DND-41 (cell line): ENCODE measurements around the gene GPC5.

Source experiments
- ATAC-seq: fragments of 200-7000 bp; cut with Tn5 transposase; 3 replicates; pipeline ENCODE4 v1.9.1; 2021; ENCODE audit warnings: low read depth; ENCODE audit not compliant: insufficient read depth
- DNase-seq: peaks from one replicate; pipeline ENCODE4 v3.0.0-alpha.2; 2020
- H2AFZ ChIP-seq: 2 replicates; pipeline ENCODE4 v1.6.0; 2012; ENCODE audit warnings: low read depth, low read length
- H3K27ac ChIP-seq: 2 replicates; pipeline ENCODE4 v1.5.1; 2012; ENCODE audit warnings: low read length, inconsistent platforms
- H3K27me3 ChIP-seq: fragments of 200-600 bp; sonication (generic); 2 replicates; pipeline ENCODE4 v1.6.0; 2012; ENCODE audit warnings: low read length, mild to moderate bottlenecking, inconsistent platforms; ENCODE audit not compliant: insufficient read depth, poor library complexity
- H3K36me3 ChIP-seq: 2 replicates; pipeline ENCODE4 v1.5.1; 2012; ENCODE audit warnings: low read length, inconsistent platforms; ENCODE audit not compliant: insufficient read depth
- H3K4me1 ChIP-seq: 2 replicates; pipeline ENCODE4 v1.5.1; 2012; ENCODE audit warnings: mild to moderate bottlenecking, low read length; ENCODE audit not compliant: insufficient read depth
- H3K4me2 ChIP-seq: 2 replicates; pipeline ENCODE4 v1.6.0; 2012; ENCODE audit warnings: mild to moderate bottlenecking, moderate library complexity, low read length, inconsistent platforms; ENCODE audit not compliant: insufficient read depth
- H3K4me3 ChIP-seq, 2 experiments: fragments of 200-600 bp in 1 of 2; shearing (Covaris generic) in 1 of 2; 2 replicates each; pipeline ENCODE4 v1.5.1; 2012 to 2016; ENCODE audit warnings: inconsistent platforms in 2 of 2, low read length in 2 of 2, mild to moderate bottlenecking in 2 of 2, low read depth in 1 of 2, moderate library complexity in 1 of 2
- H3K79me2 ChIP-seq: 2 replicates; pipeline ENCODE4 v1.6.0; 2012; ENCODE audit warnings: low read length, inconsistent platforms; ENCODE audit not compliant: insufficient read depth
- H3K9ac ChIP-seq: 2 replicates; pipeline ENCODE4 v1.6.0; 2012; ENCODE audit warnings: low read depth, mild to moderate bottlenecking, inconsistent platforms, low read length, moderate library complexity
- H3K9me3 ChIP-seq: 2 replicates; pipeline ENCODE4 v1.5.1; 2012; ENCODE audit warnings: low read length, moderate library complexity, mild to moderate bottlenecking, inconsistent platforms; ENCODE audit not compliant: insufficient read depth, severe bottlenecking
- H4K20me1 ChIP-seq: 2 replicates; pipeline ENCODE4 v1.6.0; 2012; ENCODE audit warnings: low read length; ENCODE audit not compliant: insufficient read depth
- EZH2 ChIP-seq: IDR thresholded peaks from 3 replicates; pipeline ENCODE4 v1.6.1; 2012; ENCODE audit warnings: borderline replicate concordance, low read depth, mild to moderate bottlenecking, moderate library complexity, low read length, inconsistent platforms; ENCODE audit not compliant: severe bottlenecking
- TF ChIP-seq, protein P1 (sequence below): IDR thresholded peaks from 2 replicates; pipeline ENCODE4 v1.5.1; 2012; ENCODE audit warnings: borderline replicate concordance, low read length, moderate library complexity, mild to moderate bottlenecking; ENCODE audit not compliant: poor library complexity, severe bottlenecking; ENCODE audit errors: extremely low read depth

The GPC5 gene

DNA sequence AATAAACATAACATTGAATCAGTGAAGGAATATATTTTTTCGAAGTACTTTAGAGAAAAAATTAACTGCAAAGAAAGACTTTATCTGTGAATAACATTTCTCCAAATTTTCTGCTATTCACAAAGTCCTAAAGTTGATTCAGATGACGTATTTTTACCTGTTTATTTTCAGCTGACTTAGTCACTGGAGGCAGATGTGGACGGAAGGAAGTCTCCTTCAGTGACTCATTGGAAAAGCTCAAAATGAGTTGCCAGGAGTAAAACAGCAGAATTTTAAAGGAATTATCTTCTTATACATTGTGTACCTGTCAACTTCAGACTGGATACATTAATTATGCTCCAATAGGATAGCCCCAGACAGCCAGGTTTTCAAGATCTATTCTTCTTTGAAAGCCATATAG, 1148.8 kb downstream of the GPC5 start:
- Histone ChIP-seq H3K4me2 (no peak overlapping the region), H4K20me1 (no peaks in the 10 kb centered on the region), H3K9me3 (no peaks in the 10 kb centered on the region), H3K27me3 (no peaks in the 10 kb centered on the region), H3K79me2 (no peaks in the 10 kb centered on the region), H3K4me1 (no peaks in the 10 kb centered on the region), H3K27ac (no peak overlapping the region), H3K9ac (no peak overlapping the region), H2AFZ (no peak overlapping the region), H3K4me3 (no peak overlapping the region), H3K36me3 (no peaks in the 10 kb centered on the region)
- DNase-seq (no peak), ATAC-seq (no peak)
- TF ChIP-seq, protein P1, sequence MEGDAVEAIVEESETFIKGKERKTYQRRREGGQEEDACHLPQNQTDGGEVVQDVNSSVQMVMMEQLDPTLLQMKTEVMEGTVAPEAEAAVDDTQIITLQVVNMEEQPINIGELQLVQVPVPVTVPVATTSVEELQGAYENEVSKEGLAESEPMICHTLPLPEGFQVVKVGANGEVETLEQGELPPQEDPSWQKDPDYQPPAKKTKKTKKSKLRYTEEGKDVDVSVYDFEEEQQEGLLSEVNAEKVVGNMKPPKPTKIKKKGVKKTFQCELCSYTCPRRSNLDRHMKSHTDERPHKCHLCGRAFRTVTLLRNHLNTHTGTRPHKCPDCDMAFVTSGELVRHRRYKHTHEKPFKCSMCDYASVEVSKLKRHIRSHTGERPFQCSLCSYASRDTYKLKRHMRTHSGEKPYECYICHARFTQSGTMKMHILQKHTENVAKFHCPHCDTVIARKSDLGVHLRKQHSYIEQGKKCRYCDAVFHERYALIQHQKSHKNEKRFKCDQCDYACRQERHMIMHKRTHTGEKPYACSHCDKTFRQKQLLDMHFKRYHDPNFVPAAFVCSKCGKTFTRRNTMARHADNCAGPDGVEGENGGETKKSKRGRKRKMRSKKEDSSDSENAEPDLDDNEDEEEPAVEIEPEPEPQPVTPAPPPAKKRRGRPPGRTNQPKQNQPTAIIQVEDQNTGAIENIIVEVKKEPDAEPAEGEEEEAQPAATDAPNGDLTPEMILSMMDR: no peak

DNA sequence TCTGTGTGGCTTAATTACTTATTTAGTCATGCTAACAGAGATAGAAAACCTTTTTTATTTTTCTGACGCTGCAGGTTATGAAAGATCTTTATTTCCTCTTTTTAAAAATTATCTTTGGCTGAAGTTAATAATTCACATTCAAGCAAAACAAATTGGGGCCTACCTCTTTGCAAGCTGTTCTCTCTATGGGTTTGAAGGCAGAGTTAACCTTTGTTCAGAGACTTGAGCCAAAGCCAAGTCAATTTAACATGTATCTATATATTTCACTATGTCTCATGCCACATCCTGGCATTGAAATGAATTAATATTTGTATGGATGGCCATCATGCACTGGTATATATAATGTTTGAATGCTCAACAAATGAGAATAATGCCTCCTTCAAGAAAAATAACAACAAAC, 1150.9 kb downstream of the GPC5 start:
- Histone ChIP-seq H4K20me1 (no peaks in the 10 kb centered on the region), H2AFZ (no peak overlapping the region), H3K36me3 (no peaks in the 10 kb centered on the region), H3K4me3 (no peak overlapping the region), H3K27ac (no peak overlapping the region), H3K27me3 (no peaks in the 10 kb centered on the region), H3K4me1 (no peaks in the 10 kb centered on the region), H3K9me3 (no peaks in the 10 kb centered on the region), H3K4me2 (no peak overlapping the region), H3K79me2 (no peaks in the 10 kb centered on the region), H3K9ac (no peak overlapping the region)
- TF ChIP-seq, protein P1: no peak
- TF ChIP-seq EZH2: no peak
- DNase-seq (no peak), ATAC-seq (no peak)

- TF ChIP-seq, protein P1: no peak
Measured at GRCh38 chr13:92553470-92554114, 1155.2 kb downstream of the GPC5 start.

GRCh38 chr13:92560883-92561282, 1162.5 kb downstream of the GPC5 start:
- H3K4me3 ChIP-seq: no peak overlapping the region
- no peaks in the 10 kb centered on the region for H3K36me3 ChIP-seq
- H3K27me3 ChIP-seq: no peaks in the 10 kb centered on the region
- ATAC-seq (no peak), DNase-seq (no peak)
- H4K20me1 ChIP-seq: no peaks in the 10 kb centered on the region
- H3K9me3 ChIP-seq: no peaks in the 10 kb centered on the region
- no peak for TF ChIP-seq EZH2
- TF ChIP-seq, protein P1: no peak
- H3K79me2 ChIP-seq: no peaks in the 10 kb centered on the region
- H3K4me1 ChIP-seq: no peaks in the 10 kb centered on the region
- H3K9ac ChIP-seq: no peak overlapping the region
- H3K27ac ChIP-seq: no peak overlapping the region
- H2AFZ ChIP-seq: no peak overlapping the region
- H3K4me2 ChIP-seq: no peak overlapping the region

More at GRCh38 chr13:92553470-92554114, 1155.2 kb downstream of the GPC5 start:
- H3K9me3 ChIP-seq: no peaks in the 10 kb centered on the region
- H3K36me3 ChIP-seq: no peaks in the 10 kb centered on the region
- no peaks in the 10 kb centered on the region for H3K27me3 ChIP-seq
- DNase-seq (no peak), ATAC-seq (no peak)
- H3K4me1 ChIP-seq: no peaks in the 10 kb centered on the region
- no peaks in the 10 kb centered on the region for H3K79me2 ChIP-seq
- no peak overlapping the region for H3K4me2 ChIP-seq
- no peaks in the 10 kb centered on the region for H4K20me1 ChIP-seq
- no peak overlapping the region for H3K27ac ChIP-seq
- H2AFZ ChIP-seq: no peak overlapping the region
- no peak overlapping the region for H3K4me3 ChIP-seq
- no peak overlapping the region for H3K9ac ChIP-seq
